NCI-H2107 (cell line): ENCODE results near the gene SCUBE1.

Source experiments
- DNase-seq: peaks from one replicate; lab custom pipeline; 2025; lab: John Stamatoyannopoulos, UW

SCUBE1 gene

DNA sequence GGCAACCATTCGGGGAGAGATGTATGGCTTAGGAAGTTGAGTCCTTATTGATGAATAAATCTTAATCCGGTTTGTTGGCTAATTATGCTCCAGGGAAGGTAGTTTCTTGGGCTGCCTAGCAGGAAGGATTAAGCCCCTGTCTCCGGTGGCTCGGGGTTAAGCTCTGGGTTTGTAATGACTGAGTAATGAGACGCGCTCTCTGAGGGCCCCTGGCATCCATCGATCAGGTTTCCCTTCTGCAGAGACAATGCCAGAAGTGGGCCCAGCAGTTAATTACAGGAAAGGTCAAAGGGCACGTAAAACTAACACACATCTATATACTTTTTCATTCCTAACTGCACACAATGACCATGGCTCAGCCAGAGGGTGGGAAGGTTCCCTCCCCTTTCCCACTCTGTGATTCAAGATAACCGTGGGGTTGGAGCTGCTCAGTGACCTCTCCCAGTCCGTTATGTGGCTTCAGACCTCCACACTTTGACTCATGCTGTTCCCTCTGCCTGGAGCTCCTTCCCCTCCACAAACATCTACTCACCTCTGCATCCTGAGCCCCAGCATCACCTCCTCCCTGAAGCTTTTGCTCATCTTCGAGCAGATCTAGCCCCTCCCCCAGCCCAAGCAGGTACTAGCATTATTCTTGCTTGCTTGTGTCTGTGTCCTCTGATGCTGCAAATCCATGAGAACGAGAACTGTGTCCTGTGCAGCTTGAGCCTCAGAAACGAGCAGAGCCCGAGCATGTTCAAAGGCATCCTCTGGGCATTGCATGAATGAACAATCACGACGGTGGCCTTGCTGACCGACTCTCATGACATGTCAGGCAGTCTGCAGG is 16.6 kb downstream of the SCUBE1 start:
- DNase-seq, result no peak

GRCh38 chr22:43325176-43325575 is 18.0 kb downstream of the SCUBE1 start:
- DNase-seq, result no peak

DNA sequence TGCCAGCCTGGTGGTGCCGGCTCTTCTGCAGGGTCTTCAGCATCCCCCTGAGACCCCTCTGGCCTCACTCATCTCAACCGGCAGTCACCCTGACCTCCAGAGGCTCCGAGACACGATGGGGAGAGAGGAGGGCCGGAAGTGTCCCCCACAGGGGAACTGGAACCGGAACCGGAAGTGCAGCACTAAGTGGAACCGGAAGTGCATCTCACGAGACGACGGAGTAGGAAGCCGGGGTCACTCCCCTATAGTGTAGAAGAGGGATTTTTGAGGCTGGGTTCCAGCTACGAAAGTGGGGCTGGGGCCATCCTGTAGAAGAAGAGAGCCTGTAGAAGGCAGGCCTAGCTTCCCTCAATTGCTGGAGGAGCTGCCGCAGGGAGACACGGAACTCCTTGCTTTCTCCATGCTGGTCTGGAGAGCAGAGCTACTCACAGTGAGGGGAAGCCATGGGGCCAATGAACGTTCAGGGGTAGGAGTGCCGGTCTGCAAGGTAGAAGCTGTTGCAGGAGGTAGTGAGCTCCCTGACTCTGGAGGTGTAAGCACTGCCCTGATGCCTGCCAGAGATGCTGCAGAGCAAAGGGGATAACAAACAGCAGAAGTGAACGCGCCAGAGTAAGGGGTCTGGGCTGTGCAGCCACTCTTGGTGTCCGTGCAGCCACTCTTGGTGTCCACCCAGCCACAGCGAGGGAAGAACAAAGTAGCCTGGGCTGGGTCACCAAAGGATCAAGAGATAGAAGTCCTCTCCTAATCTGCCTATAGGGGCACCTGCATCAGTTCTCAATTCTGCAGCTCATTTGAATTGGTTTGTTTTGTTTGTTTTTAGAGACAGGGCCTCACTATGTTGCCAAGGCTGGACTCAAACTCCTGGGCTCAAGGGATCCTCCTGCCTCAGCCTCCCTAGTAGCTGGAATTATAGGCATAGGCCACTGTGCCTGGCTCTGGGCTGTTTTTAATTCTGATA is 21.9 kb downstream of the SCUBE1 start:
- no peak for DNase-seq

DNA sequence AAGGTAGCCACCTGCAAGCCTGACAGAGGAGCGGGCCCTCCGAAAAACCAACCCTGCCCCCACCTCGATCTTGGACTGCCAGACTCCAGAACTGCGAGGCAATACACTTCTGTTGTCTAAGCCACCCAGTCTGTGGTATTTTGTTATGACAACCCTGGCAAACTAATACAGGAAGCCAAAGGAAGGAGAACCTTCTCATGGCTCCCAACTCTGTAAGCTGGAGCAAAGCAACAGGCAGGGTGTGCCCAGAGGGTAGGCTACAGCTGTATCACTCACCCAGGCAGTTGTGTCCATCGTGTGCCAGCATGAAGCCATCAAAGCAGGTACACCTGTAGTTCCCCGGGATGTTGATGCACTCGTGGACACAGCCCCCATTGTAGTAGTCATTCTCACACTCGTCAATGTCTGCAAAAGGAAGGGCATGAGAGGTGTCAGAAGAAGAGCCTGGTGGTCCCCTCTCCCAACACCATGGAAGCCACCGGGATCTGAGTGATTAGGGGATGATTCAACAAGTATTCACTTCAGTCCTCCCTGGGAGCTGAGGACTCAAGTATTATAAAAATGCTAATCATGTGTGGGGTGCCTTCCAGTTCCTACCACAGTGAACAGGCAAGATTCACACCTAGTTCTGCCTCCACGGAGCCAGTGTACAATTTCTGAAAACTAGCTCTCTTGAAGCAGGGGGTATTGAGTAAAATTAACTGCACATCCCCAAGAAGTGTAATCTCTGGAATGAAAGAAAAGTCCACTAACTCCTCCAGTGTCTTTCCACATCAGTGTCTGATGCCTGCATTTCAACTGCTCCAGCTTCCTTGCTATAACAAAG is 23.3 kb downstream of the SCUBE1 start:
- no peak for DNase-seq

GRCh38 chr22:43317239-43317638 is 25.9 kb downstream of the SCUBE1 start:
- no peak for DNase-seq

DNA sequence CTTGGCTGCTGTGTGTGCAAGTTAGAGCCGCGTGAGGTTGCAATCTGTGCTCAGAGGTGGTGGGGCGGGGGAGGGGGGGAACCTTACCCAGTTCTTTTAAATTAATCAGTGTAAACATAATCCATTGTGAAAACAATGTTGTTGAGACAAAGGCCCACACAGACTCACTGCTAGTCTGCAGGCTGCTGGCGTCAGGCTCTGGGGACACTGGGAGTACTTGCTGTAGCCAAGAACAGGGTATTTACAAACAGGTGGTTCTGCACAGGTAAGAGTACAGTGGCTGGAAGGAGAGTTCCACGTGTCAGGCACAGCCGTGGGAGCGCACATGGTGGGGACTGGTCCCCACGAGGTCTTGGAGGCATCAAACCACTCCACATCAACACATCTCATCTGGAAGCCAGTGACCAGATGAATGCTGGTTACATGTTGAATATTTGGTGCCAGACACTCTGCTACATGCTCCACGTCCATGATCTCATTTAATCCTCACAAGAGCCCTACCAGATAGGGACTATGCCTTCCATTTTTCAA is 27.4 kb downstream of the SCUBE1 start:
- DNase-seq, result no peak

- no peak for DNase-seq
Measured at GRCh38 chr22:43314611-43315010, 28.6 kb downstream of the SCUBE1 start.

DNA sequence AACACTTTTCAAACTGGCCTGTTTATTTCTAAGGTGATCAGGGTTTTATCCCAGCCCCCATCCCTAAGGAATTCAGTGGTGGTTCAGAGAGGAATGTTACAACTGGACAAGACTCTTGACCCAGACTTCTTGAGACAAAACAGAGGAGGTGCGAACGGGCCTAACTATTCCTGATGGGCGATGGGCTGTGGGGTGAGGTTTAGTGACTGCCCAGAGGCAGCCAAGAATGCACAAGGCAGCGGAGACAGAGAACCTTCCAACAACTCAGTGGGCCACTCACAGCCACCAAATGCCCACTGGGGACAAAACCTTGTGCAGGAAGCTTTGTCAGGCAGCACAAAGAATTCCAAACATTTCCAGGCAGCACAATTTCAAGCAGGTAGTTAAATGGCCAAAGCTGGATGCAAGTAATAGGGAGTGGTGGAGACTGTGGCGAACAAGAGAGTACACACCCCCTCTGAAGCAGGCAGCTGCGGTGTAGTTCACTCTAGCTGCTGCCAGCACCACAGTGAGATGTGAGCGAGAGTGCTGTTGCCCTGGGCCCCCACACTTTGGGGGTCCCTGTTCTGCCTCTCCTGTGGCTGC is 29.2 kb downstream of the SCUBE1 start:
- no peak for DNase-seq

DNA sequence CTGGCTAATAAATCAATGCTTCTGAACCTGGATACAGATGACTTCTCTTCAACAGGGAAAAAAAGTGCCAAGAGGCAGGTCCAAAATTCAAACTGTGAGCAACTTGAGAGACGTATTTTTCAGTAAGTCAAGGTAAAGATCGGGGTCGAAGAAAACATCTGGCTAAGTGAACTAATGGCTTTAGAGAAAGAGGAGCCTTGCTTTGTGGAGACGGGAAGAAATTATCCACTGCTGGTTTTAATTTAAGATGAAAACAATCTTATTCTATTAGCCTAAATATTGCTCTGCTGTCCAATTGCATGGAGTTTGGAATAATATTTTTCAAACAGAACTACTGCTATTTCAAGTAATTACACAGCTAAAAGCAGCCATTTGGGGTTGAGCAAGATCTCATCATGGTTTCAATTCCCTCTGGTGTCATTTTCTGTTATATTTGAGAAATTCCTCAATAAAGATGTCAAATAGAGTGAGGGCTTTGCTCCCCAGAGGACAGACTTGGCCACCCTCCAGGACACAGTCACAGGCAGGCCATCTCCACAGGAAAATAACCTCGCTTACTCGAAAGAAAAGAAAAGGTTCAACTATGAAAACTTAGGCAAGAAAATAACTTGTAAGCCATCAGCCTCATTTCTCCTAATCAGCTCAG is 29.8 kb downstream of the SCUBE1 start:
- DNase-seq, result no peak

DNA sequence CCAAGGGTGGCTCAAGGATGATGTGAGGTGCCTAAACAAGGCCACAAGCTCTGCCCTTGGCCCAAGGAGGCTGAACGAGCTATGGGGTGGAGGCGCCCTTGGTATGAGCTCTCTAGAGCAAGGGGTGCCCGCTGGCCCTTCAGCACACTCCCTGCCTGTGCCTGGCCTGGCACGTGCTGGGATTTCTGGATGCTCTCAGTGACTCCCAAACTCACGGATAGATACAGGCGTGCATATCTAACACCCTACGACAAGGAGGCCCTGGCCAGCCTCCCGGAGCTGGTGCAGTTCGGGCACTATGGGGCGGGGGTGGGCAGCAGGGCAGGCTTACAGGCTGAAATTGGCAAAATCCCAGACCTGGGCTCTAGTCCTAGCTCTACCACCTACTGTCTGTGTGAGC is 30.6 kb downstream of the SCUBE1 start:
- DNase-seq, result no peak

GRCh38 chr22:43310798-43311197 is 32.4 kb downstream of the SCUBE1 start:
- DNase-seq, result no peak

DNA sequence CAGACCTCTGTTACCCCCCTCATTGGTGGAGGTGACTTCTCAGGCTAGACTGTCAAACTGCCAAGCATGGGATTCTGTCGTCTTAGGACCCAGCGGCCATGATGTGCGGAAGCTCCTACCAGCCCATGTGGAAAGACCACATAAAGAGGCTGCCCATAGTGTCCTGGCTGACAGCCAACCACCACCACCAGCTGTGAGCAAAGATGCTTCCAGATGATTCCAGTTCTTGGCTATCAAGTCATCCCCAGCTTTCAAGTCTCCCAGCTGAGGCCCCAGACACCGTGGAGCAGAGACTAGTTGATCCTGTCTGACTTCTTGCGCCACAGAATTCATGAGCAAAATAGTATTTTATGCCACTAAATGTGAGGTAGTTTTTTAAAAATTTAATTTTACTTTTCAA is 32.9 kb downstream of the SCUBE1 start:
- no peak for DNase-seq

- no peak for DNase-seq
Measured at GRCh38 chr22:43308836-43309235, 34.3 kb downstream of the SCUBE1 start.

- no peak for DNase-seq
Measured at GRCh38 chr22:43308060-43308830, 34.9 kb downstream of the SCUBE1 start.

DNA sequence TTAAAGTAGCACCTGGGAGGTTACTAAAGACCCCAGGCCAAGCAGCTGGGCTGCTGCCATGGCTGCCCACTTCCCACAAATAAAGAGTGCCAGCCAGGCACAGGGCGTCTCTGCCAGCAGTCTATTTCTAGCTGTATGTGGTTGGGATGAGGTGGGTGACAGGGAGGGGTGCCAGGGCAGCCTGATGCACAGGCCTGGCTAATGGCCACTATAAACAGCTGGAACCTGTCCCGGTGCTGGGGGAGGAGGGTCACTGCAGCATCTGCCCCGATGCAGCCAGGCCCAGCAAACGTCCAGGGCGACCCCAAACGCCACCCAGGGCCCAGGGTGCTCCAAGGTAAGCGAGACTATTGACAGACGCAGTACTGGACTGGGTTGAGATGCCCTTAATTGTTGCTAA is 37.4 kb downstream of the SCUBE1 start:
- DNase-seq, result no peak

- no peak for DNase-seq
Measured at GRCh38 chr22:43304831-43305590, 38.2 kb downstream of the SCUBE1 start.

DNA sequence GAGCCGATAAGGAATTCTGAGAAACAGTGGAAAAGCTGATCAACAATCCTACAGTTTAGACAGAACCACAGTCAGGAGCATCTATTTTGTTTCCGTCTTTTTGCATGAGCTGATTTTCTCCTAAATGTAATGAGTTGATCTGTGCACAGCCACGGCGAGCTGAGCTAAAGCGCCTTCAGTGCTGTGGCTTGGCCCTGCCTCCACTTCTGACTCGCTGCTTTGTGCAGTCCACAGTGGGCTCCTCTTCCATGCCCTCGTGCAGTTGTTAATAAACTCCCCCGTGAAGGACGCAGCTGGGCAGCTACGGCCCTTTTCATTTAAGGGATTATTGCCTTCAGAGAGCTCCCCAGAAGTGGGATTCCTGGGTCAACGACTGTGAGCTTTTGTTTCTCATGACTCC is 39.4 kb downstream of the SCUBE1 start:
- no peak for DNase-seq

DNA sequence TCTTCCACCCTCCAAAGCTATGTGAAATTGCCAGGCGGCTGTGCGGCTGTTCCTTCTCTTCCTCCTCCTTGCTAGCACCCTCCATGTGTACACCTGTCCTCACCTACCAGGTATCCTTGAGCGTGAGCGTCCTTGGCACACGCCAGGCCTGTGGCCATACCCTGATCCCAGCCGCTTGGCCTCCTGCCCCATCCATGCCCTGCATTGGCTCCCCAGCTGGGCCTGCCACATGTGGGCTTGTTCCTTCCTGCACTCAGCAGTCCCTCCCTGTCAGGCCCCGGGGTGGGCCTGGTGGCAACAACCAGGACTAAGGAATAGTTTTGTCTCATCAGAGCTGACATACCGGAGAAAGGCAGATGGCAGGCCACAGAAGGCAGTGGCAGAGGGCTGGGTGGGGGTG is 40.0 kb downstream of the SCUBE1 start:
- DNase-seq, result no peak

GRCh38 chr22:43302531-43303041 is 40.6 kb downstream of the SCUBE1 start:
- no peak for DNase-seq
